Amniotic stem cell (primary cell): ENCODE data around the gene CYBRD1.

Experiments used
- DNase-seq: peaks from one replicate; lab custom pipeline; 2025; lab: John Stamatoyannopoulos, UW

CYBRD1 gene

GRCh38 chr2:171553858-171554257 is 31.6 kb downstream of the CYBRD1 start:
- DNase-seq: no peak

DNA sequence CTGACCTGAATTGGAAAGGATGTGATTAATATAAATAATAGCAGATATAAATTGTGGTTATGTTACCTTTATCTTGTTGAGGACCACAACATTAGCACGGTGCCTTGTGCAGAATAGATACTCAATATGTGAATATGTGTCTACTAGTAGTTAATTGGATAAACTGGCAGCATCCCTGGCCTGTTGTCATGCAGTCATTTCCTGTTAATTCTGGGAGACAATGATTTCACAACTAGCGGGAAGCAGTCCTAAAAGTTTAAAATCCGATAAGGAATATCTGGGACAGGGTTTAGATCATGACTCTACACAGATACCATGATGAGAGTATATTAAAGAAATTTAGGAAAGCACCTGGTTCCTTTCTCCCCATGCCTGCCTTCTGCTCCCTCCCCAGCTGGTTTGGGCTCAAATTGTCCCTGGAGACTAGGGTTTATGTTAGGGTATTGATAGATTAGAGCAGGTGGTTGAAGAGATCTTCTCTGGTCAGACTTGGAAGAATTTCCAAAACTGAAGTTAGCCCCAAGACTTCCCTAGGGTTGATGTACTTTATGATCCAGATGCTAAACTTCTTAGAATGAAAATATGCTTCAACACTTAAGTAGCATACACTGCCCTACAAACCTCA is 32.8 kb downstream of the CYBRD1 start:
- no peak for DNase-seq

GRCh38 chr2:171557363-171557762 is 35.1 kb downstream of the CYBRD1 start:
- no peak for DNase-seq

GRCh38 chr2:171563301-171563700 is 41.0 kb downstream of the CYBRD1 start:
- no peak for DNase-seq

DNA sequence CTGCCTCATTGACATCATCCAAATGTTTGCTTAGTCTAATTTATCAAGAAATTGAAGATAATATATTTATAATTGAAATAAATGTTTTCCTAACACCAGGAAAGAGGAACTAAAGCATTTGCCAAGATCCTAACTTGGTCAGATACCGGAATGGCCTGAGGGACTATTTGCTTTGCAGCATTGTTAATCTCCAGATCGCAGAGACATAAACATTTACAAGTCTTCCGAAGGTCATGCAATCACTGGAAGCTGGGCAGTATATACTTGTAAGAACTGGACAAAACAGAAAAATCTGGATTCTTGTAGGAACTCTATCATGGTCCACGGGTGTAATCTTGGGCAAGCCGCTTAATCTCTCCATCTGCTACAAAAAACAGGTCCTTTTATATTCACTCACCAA is 42.2 kb downstream of the CYBRD1 start:
- no peak for DNase-seq

GRCh38 chr2:171566057-171566456 is 43.8 kb downstream of the CYBRD1 start:
- DNase-seq: no peak

DNA sequence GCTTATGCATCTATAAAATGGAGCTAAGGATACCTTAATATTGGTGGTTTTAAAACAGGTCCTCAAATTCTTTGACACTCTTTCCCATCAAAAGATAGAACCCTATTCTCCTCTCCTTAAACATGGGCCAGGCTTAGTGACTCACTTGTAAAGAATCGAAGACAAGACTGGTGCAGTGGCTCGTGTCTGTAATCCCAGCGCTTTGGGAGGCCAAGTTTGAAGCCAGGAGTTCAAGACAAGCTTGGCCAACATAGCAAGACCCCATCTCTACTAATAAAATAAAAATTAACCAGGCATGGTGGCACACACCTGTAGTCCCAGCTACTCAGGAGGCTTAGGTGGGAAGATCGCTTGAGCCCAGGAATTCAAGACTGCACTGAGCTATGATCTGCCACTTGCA is 44.5 kb downstream of the CYBRD1 start:
- no peak for DNase-seq

GRCh38 chr2:171568089-171568488 is 45.8 kb downstream of the CYBRD1 start:
- no peak for DNase-seq

- DNase-seq: no peak
Observed at GRCh38 chr2:171571721-171572120, 49.4 kb downstream of the CYBRD1 start.

DNA sequence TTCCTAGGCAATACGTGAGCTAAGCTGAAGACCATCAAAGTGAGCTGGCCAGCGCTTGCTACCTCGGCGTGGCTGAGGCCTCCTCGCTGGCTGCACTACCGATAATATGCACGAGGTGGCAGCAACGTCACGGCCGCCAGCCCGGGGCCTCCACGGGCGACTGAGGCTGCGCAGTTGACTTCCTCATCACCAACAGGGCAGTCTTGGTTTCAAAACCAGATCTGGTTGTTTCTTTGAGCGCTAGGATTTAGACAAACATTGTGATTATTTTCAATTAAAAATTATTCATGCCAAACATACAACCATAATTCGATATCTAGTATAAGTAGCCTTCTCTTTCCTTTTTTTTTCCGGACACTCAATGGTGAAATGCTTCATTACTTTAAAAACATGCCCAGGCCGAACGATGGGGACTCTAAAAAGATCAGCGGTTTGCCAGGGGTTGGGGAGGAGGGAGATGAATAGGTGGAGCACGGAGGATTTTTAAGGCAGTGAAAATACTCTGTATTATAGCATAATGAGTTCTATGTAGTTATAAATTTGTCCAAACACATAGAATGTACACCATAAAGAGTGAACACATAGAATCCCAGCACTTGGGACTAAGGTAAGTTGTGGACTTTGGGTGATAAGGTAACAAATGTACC is 52.0 kb downstream of the CYBRD1 start:
- no peak for DNase-seq

GRCh38 chr2:171575606-171576005 is 53.3 kb downstream of the CYBRD1 start:
- DNase-seq: no peak

- no peak for DNase-seq
Observed at GRCh38 chr2:171578127-171578803, 56.0 kb downstream of the CYBRD1 start.

DNA sequence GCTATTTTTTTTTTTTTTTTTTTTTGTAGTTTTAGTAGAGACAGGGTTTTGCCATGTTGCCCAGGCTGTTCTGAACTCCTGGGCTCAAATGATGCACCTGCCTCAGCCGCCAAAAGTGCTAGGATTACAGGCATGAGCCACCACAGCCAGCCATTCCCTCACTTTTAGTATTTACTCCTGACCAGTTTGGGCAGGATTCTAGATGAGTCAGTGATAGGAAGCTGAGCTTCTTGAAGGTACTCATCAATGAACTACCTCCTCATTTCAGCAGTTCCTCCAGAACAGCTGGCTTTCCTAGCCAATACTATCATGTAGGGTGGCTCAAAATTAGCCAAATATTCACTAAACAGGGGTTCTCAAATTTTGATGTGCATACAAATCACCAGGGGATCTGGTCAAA is 57.2 kb downstream of the CYBRD1 start:
- no peak for DNase-seq

GRCh38 chr2:171583566-171583965 is 61.3 kb downstream of the CYBRD1 start:
- DNase-seq: no peak

DNA sequence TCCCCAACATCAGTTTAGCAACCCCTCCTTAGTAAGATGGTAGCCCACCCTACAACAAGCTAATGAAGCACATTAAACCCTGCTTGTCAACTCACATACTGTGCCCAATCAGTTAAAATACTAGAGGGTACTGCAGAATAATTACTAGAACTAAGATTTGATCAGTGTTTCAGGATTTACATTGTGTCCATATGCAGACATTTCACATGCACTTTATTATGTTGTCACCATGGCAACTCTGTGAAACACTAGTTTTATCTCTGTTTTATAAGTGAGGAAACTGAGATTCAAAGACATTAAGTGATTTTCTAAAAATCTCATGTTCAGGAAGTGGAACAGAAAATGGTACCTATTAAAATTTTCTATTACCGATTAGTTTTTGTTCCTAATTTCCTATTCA is 61.7 kb downstream of the CYBRD1 start:
- no peak for DNase-seq

DNA sequence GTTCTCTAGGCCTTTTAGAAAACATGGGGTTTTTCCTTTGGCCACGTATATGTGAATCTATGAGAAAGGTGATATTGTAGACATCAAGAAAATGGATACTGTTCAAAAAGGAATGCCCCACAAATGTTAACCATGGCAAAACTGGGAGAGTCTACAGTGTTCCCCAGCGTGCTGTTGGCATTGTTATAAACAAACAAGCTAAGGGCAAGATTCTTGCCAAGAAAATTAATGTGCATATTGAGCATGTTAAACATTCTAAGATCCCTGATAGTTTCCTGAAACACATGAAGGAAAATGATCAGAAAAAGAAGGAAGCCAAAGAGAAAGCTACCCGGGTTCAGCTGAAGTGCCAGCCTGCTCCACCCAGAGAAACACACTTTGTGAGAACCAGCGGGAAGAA is 64.9 kb downstream of the CYBRD1 start:
- no peak for DNase-seq

- no peak for DNase-seq
Observed at GRCh38 chr2:171587567-171587966, 65.3 kb downstream of the CYBRD1 start.

DNA sequence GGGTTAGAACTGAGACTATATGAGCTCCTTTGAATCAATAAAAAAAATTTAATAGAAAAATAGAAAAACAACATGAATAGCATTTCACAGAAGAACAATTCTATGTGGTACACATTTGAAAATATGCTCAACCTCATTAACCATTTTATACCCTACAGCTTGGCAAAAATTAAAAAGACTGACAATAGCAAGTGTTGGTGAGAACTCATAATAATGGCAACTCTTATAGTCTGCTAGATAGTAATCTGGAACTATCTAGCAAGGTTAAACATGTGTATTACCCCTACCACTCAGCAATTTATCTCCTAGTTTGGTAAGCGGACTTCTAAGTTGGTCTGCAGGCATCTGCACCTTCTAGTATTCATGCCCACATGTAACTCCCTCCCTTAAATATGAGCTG is 67.8 kb downstream of the CYBRD1 start:
- no peak for DNase-seq

- no peak for DNase-seq
Observed at GRCh38 chr2:171592036-171592555, 69.8 kb downstream of the CYBRD1 start.

DNA sequence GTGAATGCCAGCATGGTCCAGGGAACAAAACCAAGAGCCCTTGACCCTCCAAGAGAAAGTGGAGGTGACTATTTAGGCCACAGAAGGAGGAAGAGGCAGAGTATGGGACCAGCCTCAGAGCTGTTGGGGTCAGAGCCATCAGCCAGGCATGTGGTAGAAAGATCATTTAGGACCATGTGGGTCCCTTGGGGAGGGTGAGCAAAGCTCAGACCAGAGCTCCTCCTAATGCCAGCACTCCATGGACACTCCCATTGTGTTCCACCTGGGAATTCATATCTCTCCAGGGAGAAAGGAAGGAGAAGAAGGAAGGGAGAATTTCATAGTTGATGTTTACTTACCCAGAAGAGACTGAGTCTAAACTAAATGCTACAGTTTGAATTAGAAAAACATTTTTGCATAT is 73.2 kb downstream of the CYBRD1 start:
- no peak for DNase-seq

GRCh38 chr2:171595896-171596295 is 73.6 kb downstream of the CYBRD1 start:
- DNase-seq: peak; percentile 82

DNA sequence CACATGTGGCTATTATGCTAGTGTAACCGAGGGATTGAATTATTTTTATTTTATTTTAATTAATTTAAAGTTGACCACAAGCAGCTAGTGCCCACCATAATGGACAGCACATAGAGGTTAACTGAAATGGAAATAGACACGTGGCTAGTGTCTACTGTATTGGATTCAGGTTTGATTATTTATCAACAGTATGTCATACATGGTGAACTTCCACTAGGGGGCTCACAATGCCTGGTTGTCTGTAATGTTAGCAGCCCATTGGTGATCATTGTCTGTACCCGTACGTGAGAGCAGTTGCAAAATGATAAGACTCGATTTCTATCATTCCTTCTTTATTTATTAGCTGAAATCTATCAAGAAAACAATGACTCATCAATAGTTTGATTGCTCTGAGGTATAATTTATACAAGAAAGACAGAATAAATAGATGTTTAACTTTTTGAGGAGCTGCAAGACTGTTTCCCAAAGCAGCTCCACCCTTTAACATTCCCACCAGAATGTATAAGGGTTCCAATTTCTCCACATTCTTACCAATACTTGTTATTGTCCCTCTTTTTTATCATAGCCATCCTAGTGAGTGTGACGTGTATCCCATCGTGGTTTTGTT is 76.5 kb downstream of the CYBRD1 start:
- DNase-seq: peak; percentile 75

DNA sequence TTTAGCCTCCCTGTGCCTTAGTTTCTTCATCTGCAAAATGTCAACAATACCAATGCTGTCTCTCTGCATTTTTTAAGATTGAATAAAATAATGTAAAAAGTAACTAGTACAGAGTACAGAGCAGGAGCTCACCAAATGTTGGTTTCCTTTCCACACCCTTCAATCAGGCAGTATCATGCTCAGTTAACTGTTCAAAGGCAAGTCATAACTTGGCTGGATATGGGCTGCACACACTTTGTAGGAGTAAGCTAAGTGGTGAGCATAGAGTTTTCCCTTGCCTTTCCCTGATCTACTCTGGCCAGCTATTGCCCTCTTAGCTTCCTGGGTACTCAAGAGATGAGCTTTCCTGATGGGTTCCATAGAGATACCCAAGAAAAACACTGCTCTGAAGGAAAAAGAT is 77.9 kb downstream of the CYBRD1 start:
- DNase-seq: no peak
